ENCODE results near the gene PAK3. TPM values are rescaled to one million over a fixed set of nuclear protein-coding genes. Genes with fewer than 3 reads are reported as not detected.
A peak's percentile ranks its signal among the peaks of the same experiment; 100 is the strongest.

The PAK3 gene
- total RNA-seq = 11.9 and 12.3 TPM in 2 replicates
- long read RNA-seq, partial matches to known transcripts = 1 of 20 reads
- long read RNA-seq, other reads (novel, unspliced or antisense) = 17 of 20 reads

- H3K27me3 Mint-ChIP-seq (ENCODE audit: low read depth) = peaks cover 58% of the 10 kb centered on the region
- H3K9me3 Mint-ChIP-seq = no peaks in the 10 kb centered on the region
- TF ChIP-seq CTCF (conservative IDR thresholded peaks at IDR 0.05) = no peak
- DNase-seq (ENCODE audit: low read depth, low spot score) = peak; percentile 19
- H3K36me3 Mint-ChIP-seq (ENCODE audit: low read depth) = no peaks in the 10 kb centered on the region
- H3K4me1 Mint-ChIP-seq = peaks cover 15% of the 10 kb centered on the region
- H3K27ac Mint-ChIP-seq (ENCODE audit: unreplicated experiment) = no peak within 1 kb of the TSS
- H3K4me3 Mint-ChIP-seq = peak within 1 kb of the TSS; percentile 90
These were observed at the start of gene PAK3 for GRCh38 chrX:111095974-111096895. Gene PAK3, plus strand, starts transcription at chrX:111096191. Its CDS starts 26,913 bp downstream, at chrX:111123104.

GRCh38 chrX:111047575-111047974 lies 48.4 kb upstream of the PAK3 start:
- TF ChIP-seq CTCF (conservative IDR thresholded peaks at IDR 0.05) = no peak
- DNase-seq (ENCODE audit: low read depth, low spot score) = no peak
- Mint-ChIP-seq H3K4me3 (no peak overlapping the region), H3K9me3 (no peaks in the 10 kb centered on the region), H3K27ac (ENCODE audit: unreplicated experiment) (no peak overlapping the region), H3K4me1 (no peaks in the 10 kb centered on the region), H3K36me3 (ENCODE audit: low read depth) (no peaks in the 10 kb centered on the region), H3K27me3 (ENCODE audit: low read depth) (no peaks in the 10 kb centered on the region)

- H3K9me3 Mint-ChIP-seq = no peaks in the 10 kb centered on the region
- no peaks in the 10 kb centered on the region for H3K4me1 Mint-ChIP-seq
- no peak for DNase-seq (ENCODE audit: low read depth, low spot score)
These were observed 43.5 kb upstream of the PAK3 start for GRCh38 chrX:111052478-111052877.

GRCh38 chrX:111071542-111072277 lies 24.3 kb upstream of the PAK3 start:
- Mint-ChIP-seq H3K36me3 (ENCODE audit: low read depth) (peaks cover 3% of the 10 kb centered on the region), H3K9me3 (peaks cover 3% of the 10 kb centered on the region), H3K4me1 (no peaks in the 10 kb centered on the region), H3K27me3 (ENCODE audit: low read depth) (no peaks in the 10 kb centered on the region), H3K4me3 (no peak overlapping the region), H3K27ac (ENCODE audit: unreplicated experiment) (no peak overlapping the region)
- no peak for DNase-seq (ENCODE audit: low read depth, low spot score)
- no peak for TF ChIP-seq CTCF (conservative IDR thresholded peaks at IDR 0.05)

More at GRCh38 chrX:111052478-111052877, 43.5 kb upstream of the PAK3 start:
- Mint-ChIP-seq H3K36me3 (ENCODE audit: low read depth) (no peaks in the 10 kb centered on the region), H3K27me3 (ENCODE audit: low read depth) (no peaks in the 10 kb centered on the region), H3K4me3 (no peak overlapping the region), H3K27ac (ENCODE audit: unreplicated experiment) (no peak overlapping the region)
- TF ChIP-seq CTCF (conservative IDR thresholded peaks at IDR 0.05) = no peak

- no peak overlapping the region for H3K4me3 Mint-ChIP-seq
- TF ChIP-seq CTCF (conservative IDR thresholded peaks at IDR 0.05) = no peak
- H3K27ac Mint-ChIP-seq (ENCODE audit: unreplicated experiment) = no peak overlapping the region
- H3K9me3 Mint-ChIP-seq = no peaks in the 10 kb centered on the region
- peaks cover 33% of the 10 kb centered on the region for H3K4me1 Mint-ChIP-seq
- peaks cover 2% of the 10 kb centered on the region for H3K27me3 Mint-ChIP-seq (ENCODE audit: low read depth)
- no peak for DNase-seq (ENCODE audit: low read depth, low spot score)
- no peaks in the 10 kb centered on the region for H3K36me3 Mint-ChIP-seq (ENCODE audit: low read depth)
These were observed 12.9 kb upstream of the PAK3 start for GRCh38 chrX:111083081-111083480.

Data from neural crest cell (in vitro differentiated cells).